Liver (tissue), 9 donors: Measurements from ENCODE around the gene TAF1B. TPM values are rescaled to one million over a fixed set of nuclear protein-coding genes. Genes with fewer than 3 reads are reported as not detected.

Source experiments
- DNase-seq: peaks from one replicate; pipeline ENCODE4 v3.0.0-alpha.2; 2017; ENCODE audit warnings: low spot score
- H3K27ac ChIP-seq, 2 donors: one replicate each; pipeline ENCODE4 v1.7.0; 2013; ENCODE audit warnings: inconsistent platforms in 2 of 2, low read length in 2 of 2, control low read depth in 1 of 2, low read depth in 1 of 2, mild to moderate bottlenecking in 1 of 2
- H3K27me3 ChIP-seq, 4 donors: one replicate each; pipeline versions ENCODE4 v1.6.1 to v1.7.0; 2013; ENCODE audit warnings: low read length in 3 of 4, inconsistent platforms in 1 of 4, mild to moderate bottlenecking in 1 of 4, moderate library complexity in 1 of 4; ENCODE audit not compliant: control insufficient read depth in 4 of 4, insufficient read depth in 4 of 4
- H3K36me3 ChIP-seq, 4 donors: one replicate each; pipeline versions ENCODE4 v1.6.1 to v1.7.0; 2013; ENCODE audit warnings: low read length in 3 of 4, mild to moderate bottlenecking in 3 of 4, low read depth in 1 of 4, moderate library complexity in 1 of 4; ENCODE audit not compliant: control insufficient read depth in 4 of 4, insufficient read depth in 3 of 4
- H3K4me1 ChIP-seq, 4 donors: one replicate each; pipeline versions ENCODE4 v1.6.1 to v1.7.0; 2013; ENCODE audit warnings: low read length in 3 of 4, mild to moderate bottlenecking in 3 of 4, moderate library complexity in 1 of 4; ENCODE audit not compliant: control insufficient read depth in 4 of 4, insufficient read depth in 4 of 4
- H3K4me3 ChIP-seq, 3 donors: one replicate each; pipeline versions ENCODE4 v1.6.1 to v1.7.0; 2013; ENCODE audit warnings: low read length in 3 of 3, control low read depth in 1 of 3, low read depth in 1 of 3, mild to moderate bottlenecking in 1 of 3
- H3K9ac ChIP-seq, 2 donors: one replicate each; pipeline ENCODE4 v1.7.0; 2013; ENCODE audit warnings: low read length in 2 of 2, mild to moderate bottlenecking in 2 of 2, moderate library complexity in 2 of 2, control low read depth in 1 of 2, low read depth in 1 of 2
- H3K9me3 ChIP-seq, 4 donors: one replicate each; pipeline versions ENCODE4 v1.6.1 to v1.7.0; 2013; ENCODE audit warnings: low read length in 3 of 4; ENCODE audit not compliant: control insufficient read depth in 4 of 4
- FOXA2 ChIP-seq: IDR thresholded peaks from 2 replicates; pipeline ENCODE4 v1.6.1; 2016; ENCODE audit warnings: antibody characterized with exemption
- GABPA ChIP-seq, 2 donors: IDR thresholded peaks in 1 of 2; conservative IDR thresholded peaks in 1 of 2; 2 replicates each; pipeline ENCODE4 v1.6.1; 2016; ENCODE audit warnings: antibody characterized with exemption in 2 of 2, mild to moderate bottlenecking in 1 of 2, moderate library complexity in 1 of 2
- HNF4A ChIP-seq, 2 donors: conservative IDR thresholded peaks; 2 replicates each; pipeline ENCODE4 v1.6.1; 2016; ENCODE audit warnings: antibody characterized with exemption in 2 of 2, mild to moderate bottlenecking in 2 of 2
- HNF4G ChIP-seq: IDR thresholded peaks from 2 replicates; pipeline ENCODE4 v1.6.1; 2016; ENCODE audit warnings: antibody characterized with exemption
- NR2F2 ChIP-seq: IDR thresholded peaks from 2 replicates; pipeline ENCODE4 v1.6.1; 2016; ENCODE audit warnings: antibody characterized with exemption
- REST ChIP-seq: IDR thresholded peaks from 2 replicates; pipeline ENCODE4 v1.6.1; 2016; ENCODE audit warnings: antibody characterized with exemption, mild to moderate bottlenecking
- RXRA ChIP-seq, 2 donors: IDR thresholded peaks; 2 replicates each; pipeline ENCODE4 v1.6.1; 2017 to 2018; ENCODE audit warnings: antibody characterized with exemption in 2 of 2, mild to moderate bottlenecking in 1 of 2
- SP1 ChIP-seq: IDR thresholded peaks from 2 replicates; pipeline ENCODE4 v1.6.1; 2018; ENCODE audit warnings: antibody characterized with exemption, mild to moderate bottlenecking
- TAF1 ChIP-seq: conservative IDR thresholded peaks from 2 replicates; pipeline ENCODE4 v1.6.1; 2016; ENCODE audit warnings: antibody characterized with exemption, mild to moderate bottlenecking
- WGBS: extraction: QIAGEN DNeasy Blood & Tissue Kit; methylation state at CpG from one replicate; pipeline ENCODE4 v1.1.7; 2013; 5-methylcytosine and 5-hydroxymethylcytosine counted together
- polyA plus RNA-seq, 2 donors: library from polyadenylated mRNA; stranded (reverse) in 1 of 2; unstranded in 1 of 2; fragments of 200-250 nt in 1 of 2; fragments of >200 nt in 1 of 2; fragmentation: Nextera tagmentation in 1 of 2; extraction: Ambion mirVana in 1 of 2; gene quantifications; one replicate each; pipeline versions ENCODE4 v1.2.1 to v1.2.3, GENCODE V29; 2013 to 2015
- total RNA-seq, 2 donors: library from RNA; depleted of rRNA; stranded (reverse); fragments of >200 nt; gene quantifications; one replicate each; pipeline ENCODE4 v1.2.3, GENCODE V29; 2014
- TF ChIP-seq, protein P1 (sequence below): IDR thresholded peaks from 2 replicates; pipeline ENCODE4 v1.6.1; 2016; ENCODE audit warnings: antibody characterized with exemption
- TF ChIP-seq, protein P2 (sequence below): fragments of 150-350 bp; IDR thresholded peaks from 2 replicates; pipeline ENCODE4 v1.5.1; 2017; ENCODE audit warnings: improper control_type of control experiment, low read depth, low read length; ENCODE audit not compliant: missing input control
- TF ChIP-seq, protein P3 (sequence below): IDR thresholded peaks from 2 replicates; pipeline ENCODE4 v1.6.1; 2016; ENCODE audit warnings: antibody characterized with exemption
- donor health status: healthy.
- donor health status: healthy.
- donor health status: healthy.
- donor health status: healthy.
- donor health status: healthy.

The TAF1B gene
- total and polyA plus RNA-seq, 4 donors: 3.1 to 17.2 (median 5.6) TPM

- H3K27me3 ChIP-seq: no peaks in the 10 kb centered on the region
- peaks cover 0 to 3% (median 0%) of the 10 kb centered on the region in 4 donors for H3K4me1 ChIP-seq
- 86% methylated on average over 13 of the region's 13 CpGs for WGBS
- H3K4me3 ChIP-seq: no peak overlapping the region
- TF ChIP-seq, protein P1, sequence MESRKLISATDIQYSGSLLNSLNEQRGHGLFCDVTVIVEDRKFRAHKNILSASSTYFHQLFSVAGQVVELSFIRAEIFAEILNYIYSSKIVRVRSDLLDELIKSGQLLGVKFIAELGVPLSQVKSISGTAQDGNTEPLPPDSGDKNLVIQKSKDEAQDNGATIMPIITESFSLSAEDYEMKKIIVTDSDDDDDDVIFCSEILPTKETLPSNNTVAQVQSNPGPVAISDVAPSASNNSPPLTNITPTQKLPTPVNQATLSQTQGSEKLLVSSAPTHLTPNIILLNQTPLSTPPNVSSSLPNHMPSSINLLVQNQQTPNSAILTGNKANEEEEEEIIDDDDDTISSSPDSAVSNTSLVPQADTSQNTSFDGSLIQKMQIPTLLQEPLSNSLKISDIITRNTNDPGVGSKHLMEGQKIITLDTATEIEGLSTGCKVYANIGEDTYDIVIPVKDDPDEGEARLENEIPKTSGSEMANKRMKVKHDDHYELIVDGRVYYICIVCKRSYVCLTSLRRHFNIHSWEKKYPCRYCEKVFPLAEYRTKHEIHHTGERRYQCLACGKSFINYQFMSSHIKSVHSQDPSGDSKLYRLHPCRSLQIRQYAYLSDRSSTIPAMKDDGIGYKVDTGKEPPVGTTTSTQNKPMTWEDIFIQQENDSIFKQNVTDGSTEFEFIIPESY: no peak
- TF ChIP-seq, protein P2, sequence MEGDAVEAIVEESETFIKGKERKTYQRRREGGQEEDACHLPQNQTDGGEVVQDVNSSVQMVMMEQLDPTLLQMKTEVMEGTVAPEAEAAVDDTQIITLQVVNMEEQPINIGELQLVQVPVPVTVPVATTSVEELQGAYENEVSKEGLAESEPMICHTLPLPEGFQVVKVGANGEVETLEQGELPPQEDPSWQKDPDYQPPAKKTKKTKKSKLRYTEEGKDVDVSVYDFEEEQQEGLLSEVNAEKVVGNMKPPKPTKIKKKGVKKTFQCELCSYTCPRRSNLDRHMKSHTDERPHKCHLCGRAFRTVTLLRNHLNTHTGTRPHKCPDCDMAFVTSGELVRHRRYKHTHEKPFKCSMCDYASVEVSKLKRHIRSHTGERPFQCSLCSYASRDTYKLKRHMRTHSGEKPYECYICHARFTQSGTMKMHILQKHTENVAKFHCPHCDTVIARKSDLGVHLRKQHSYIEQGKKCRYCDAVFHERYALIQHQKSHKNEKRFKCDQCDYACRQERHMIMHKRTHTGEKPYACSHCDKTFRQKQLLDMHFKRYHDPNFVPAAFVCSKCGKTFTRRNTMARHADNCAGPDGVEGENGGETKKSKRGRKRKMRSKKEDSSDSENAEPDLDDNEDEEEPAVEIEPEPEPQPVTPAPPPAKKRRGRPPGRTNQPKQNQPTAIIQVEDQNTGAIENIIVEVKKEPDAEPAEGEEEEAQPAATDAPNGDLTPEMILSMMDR: no peak
- no peak for TF ChIP-seq HNF4G
- TF ChIP-seq SP1: no peak
- no peak for TF ChIP-seq NR2F2
- DNase-seq: no peak
- no peaks in the 10 kb centered on the region for H3K9me3 ChIP-seq
- H3K27ac ChIP-seq: no peak overlapping the region
- H3K36me3 ChIP-seq: no peaks in the 10 kb centered on the region
- no peak overlapping the region for H3K9ac ChIP-seq
Observed at GRCh38 chr2:9796056-9797010, 46.9 kb upstream of the TAF1B start.

GRCh38 chr2:9797086-9797485, 46.2 kb upstream of the TAF1B start:
- Histone ChIP-seq H3K9me3 (no peaks in the 10 kb centered on the region), H3K9ac (no peak overlapping the region), H3K36me3 (no peaks in the 10 kb centered on the region), H3K27ac (no peak overlapping the region), H3K4me1 (peaks cover 0 to 3% (median 0%) of the 10 kb centered on the region in 4 donors), H3K4me3 (no peak overlapping the region), H3K27me3 (no peaks in the 10 kb centered on the region)
- no peak for TF ChIP-seq GABPA (IDR thresholded peaks at IDR 0.05 in 1 of 2, conservative IDR thresholded peaks at IDR 0.05 in 1 of 2)
- no peak for TF ChIP-seq RXRA (IDR thresholded peaks at IDR 0.05)
- TF ChIP-seq FOXA2: no peak
- no peak for TF ChIP-seq TAF1
- TF ChIP-seq, protein P3, sequence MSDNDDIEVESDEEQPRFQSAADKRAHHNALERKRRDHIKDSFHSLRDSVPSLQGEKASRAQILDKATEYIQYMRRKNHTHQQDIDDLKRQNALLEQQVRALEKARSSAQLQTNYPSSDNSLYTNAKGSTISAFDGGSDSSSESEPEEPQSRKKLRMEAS: no peak
- no peak for TF ChIP-seq REST
- no peak for TF ChIP-seq HNF4G
- TF ChIP-seq HNF4A (conservative IDR thresholded peaks at IDR 0.05): no peak
- DNase-seq: no peak
- 86% methylated on average over 4 of the region's 4 CpGs for WGBS
